Lower lobe of right lung (tissue), 2 donors: ENCODE results near the gene GXYLT2. TPM values are rescaled to one million over a fixed set of nuclear protein-coding genes. Genes with fewer than 3 reads are reported as not detected.
A peak's percentile ranks its signal among the peaks of the same experiment; 100 is the strongest.

Experiments
- ATAC-seq, 2 donors: fragments of 200-7000 bp; cut with Tn5 transposase; one replicate each; pipeline ENCODE4 v1.9.1; 2020 to 2022; ENCODE audit warnings: mild to moderate bottlenecking in 2 of 2, moderate library complexity in 2 of 2
- DNase-seq: peaks from one replicate; pipeline ENCODE4 v3.0.0-alpha.2; 2020
- H3K27ac ChIP-seq: fragments of 200-600 bp; one replicate; pipeline ENCODE4 v1.8.0; 2022
- H3K27me3 ChIP-seq: fragments of 200-600 bp; one replicate; pipeline ENCODE4 v1.8.0; 2022; ENCODE audit warnings: low read depth
- H3K36me3 ChIP-seq: fragments of 200-600 bp; one replicate; pipeline ENCODE4 v1.8.0; 2022; ENCODE audit warnings: mild to moderate bottlenecking
- H3K4me1 ChIP-seq: fragments of 200-600 bp; one replicate; pipeline ENCODE4 v1.8.0; 2022
- H3K4me3 ChIP-seq: fragments of 200-600 bp; one replicate; pipeline ENCODE4 v1.8.0; 2022; ENCODE audit warnings: mild to moderate bottlenecking
- H3K9me3 ChIP-seq: fragments of 200-600 bp; one replicate; pipeline ENCODE4 v1.8.0; 2022
- CTCF ChIP-seq: fragments of 200-600 bp; IDR thresholded peaks from one replicate; pipeline ENCODE4 v1.8.0; 2022; ENCODE audit warnings: antibody characterized with exemption, mild to moderate bottlenecking
- intact Hi-C: fragments of 100-400 bp; cut with DNase I; formaldehyde crosslinking; loops from one replicate; pipeline ENCODE4 v1.11.0; 2022
- total RNA-seq: library from RNA; stranded (reverse); fragmentation: NEBNext Ultra II Directional; extraction: Animal tissue kit (Norgen Biotek cat#: 25700); gene quantifications from one replicate; pipeline ENCODE4 v1.2.1, GENCODE V29; 2021
- donor health status: DM: no; HTN: yes; CAD: no; lungs with severe emphysema.

Gene GXYLT2
- total RNA-seq, 1 donor from 2014 or later, result 6.7 TPM

GRCh38 chr3:72894976-72895552 lies 7.2 kb downstream of the GXYLT2 start:
- ATAC-seq (peak in 1 of 2 donors; percentile 27), DNase-seq (no peak)
- no peak for TF ChIP-seq CTCF
- Histone ChIP-seq H3K4me1 (peaks cover 11% of the 10 kb centered on the region), H3K27ac (no peak overlapping the region), H3K27me3 (no peaks in the 10 kb centered on the region), H3K4me3 (no peak overlapping the region), H3K36me3 (no peaks in the 10 kb centered on the region), H3K9me3 (no peaks in the 10 kb centered on the region)
- intact Hi-C loops, result no loop called here

DNA sequence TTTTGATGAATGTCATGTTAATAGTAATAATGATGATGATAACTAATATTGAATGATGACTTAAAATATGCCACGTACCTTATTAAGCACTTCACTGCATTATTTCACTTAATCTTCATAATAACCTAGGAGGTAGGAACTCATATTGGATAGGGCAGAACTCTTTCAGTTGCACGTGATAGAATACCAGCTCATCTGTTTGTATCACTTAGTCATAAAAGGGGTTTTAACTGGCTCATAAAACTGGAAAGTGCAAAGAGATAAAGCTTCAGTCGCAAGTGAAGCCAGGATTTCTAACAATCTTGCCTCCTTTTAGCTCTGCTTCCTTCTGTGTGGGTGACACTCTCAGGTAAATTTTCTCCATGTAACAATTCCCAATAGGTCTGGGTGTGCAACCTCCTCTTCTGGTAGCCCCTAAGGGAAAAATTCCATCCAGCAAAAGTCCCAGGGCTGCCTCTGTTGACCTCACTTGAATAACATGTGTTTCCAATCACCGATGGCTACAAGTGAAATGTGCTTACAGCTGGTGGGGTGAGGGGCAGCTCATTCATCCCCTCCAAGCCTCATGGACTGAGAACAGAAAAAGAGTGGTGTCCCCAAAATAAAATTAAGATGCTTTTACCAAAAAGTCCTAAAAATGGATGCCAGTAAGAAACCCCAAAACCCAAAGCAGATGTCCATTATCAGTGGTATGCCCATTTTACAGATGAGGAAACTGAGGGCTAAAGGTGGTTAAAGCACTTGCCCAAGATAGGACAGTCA lies 9.3 kb downstream of the GXYLT2 start:
- no peak for ATAC-seq
- no peak for DNase-seq
- intact Hi-C loops, result no loop called here

DNA sequence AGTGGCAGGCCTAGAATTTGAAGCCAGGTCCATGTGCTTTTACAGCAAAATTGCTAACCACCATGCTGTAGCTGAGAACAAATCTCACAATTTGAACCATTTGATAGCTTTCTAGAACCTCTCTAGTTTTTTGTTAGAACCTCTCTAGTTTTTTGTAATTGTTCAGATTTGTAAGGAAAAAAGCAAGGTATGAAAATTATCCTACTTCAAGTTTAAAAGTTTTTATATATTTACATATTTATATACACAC lies 9.8 kb downstream of the GXYLT2 start:
- no peak overlapping the region for H3K4me3 ChIP-seq
- intact Hi-C loops, result no loop called here
- no peak for TF ChIP-seq CTCF
- no peak for ATAC-seq
- no peaks in the 10 kb centered on the region for H3K27me3 ChIP-seq
- no peaks in the 10 kb centered on the region for H3K36me3 ChIP-seq
- DNase-seq, result no peak
- H3K27ac ChIP-seq, result no peak overlapping the region
- no peaks in the 10 kb centered on the region for H3K4me1 ChIP-seq
- no peaks in the 10 kb centered on the region for H3K9me3 ChIP-seq

More for the DNA sequence above, 9.3 kb downstream of the GXYLT2 start:
- Histone ChIP-seq H3K36me3 (no peaks in the 10 kb centered on the region), H3K9me3 (no peaks in the 10 kb centered on the region), H3K4me1 (no peaks in the 10 kb centered on the region), H3K27me3 (no peaks in the 10 kb centered on the region), H3K27ac (no peak overlapping the region), H3K4me3 (no peak overlapping the region)
- no peak for TF ChIP-seq CTCF

DNA sequence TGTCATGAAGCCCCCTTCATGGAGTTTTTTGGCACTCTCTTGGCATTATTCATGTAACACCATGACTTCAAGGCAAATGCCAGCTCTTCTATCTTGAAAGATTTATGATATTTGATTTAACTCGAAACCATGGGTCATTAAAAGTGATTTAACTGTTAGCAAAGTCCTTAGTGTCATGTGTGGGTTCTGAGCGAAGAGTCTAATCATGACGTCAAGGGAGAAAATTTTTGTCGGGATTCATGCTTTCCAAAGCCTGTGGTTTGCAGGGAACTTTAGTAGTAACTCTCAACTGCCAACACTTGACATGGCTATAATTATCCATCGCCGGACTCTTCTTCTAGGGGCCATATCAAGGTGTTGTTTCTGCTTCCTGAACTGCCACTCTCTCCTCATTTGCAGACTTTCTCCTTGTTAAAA lies 11.5 kb downstream of the GXYLT2 start:
- intact Hi-C loops, result no loop called here
- DNase-seq, result no peak
- ATAC-seq, result no peak

GRCh38 chr3:72900048-72900447 lies 12.2 kb downstream of the GXYLT2 start:
- no peak overlapping the region for H3K4me3 ChIP-seq
- DNase-seq (no peak), ATAC-seq (no peak)
- no peaks in the 10 kb centered on the region for H3K4me1 ChIP-seq
- intact Hi-C loops, result no loop called here
- no peaks in the 10 kb centered on the region for H3K36me3 ChIP-seq
- H3K9me3 ChIP-seq, result no peaks in the 10 kb centered on the region
- H3K27me3 ChIP-seq, result no peaks in the 10 kb centered on the region
- no peak overlapping the region for H3K27ac ChIP-seq
- no peak for TF ChIP-seq CTCF

More for the DNA sequence above, 11.5 kb downstream of the GXYLT2 start:
- no peak for TF ChIP-seq CTCF
- Histone ChIP-seq H3K27me3 (no peaks in the 10 kb centered on the region), H3K9me3 (no peaks in the 10 kb centered on the region), H3K27ac (no peak overlapping the region), H3K36me3 (no peaks in the 10 kb centered on the region), H3K4me3 (no peak overlapping the region), H3K4me1 (no peaks in the 10 kb centered on the region)
